GM21576 (cell line): ENCODE results near the gene PEBP1.
"Not testable (repeated sequence)": the region's sequence is repeated elsewhere in the genome, so short reads cannot be mapped to it uniquely, and the experiment has no call there.

Source experiments
- ATAC-seq: cut with Tn5 transposase; IDR thresholded peaks from one replicate; pipeline ENCODE4 v1.9.1; 2021; ENCODE audit warnings: mild to moderate bottlenecking, moderate library complexity; ENCODE audit not compliant: unreplicated experiment

The PEBP1 gene

GRCh38 chr12:118129436-118129835 is 6.5 kb upstream of the PEBP1 start:
- not testable (repeated sequence) for ATAC-seq

DNA sequence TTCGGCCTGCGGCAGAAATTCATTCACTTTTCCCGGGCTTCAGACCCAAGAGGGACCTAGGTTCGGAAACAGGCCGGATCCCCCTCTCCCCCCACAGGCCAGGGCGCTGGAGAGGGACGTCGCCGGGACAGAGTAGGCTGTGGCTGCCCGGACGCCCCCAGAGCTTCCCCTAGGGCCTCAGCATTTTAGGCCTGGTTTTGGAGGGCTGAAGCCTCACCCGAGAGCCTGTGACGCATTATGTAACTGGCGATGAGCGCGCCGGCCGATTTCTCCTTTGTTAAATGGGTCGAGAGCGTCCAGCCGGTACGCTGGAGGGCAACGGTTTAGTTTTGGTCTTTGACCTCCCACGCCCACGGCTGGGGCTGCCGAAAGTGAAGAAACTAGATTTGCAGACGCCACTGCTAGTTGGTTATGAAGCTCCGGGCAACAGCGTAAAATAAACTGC is 657 bp downstream of the PEBP1 start:
- ATAC-seq, result peak; percentile 25

DNA sequence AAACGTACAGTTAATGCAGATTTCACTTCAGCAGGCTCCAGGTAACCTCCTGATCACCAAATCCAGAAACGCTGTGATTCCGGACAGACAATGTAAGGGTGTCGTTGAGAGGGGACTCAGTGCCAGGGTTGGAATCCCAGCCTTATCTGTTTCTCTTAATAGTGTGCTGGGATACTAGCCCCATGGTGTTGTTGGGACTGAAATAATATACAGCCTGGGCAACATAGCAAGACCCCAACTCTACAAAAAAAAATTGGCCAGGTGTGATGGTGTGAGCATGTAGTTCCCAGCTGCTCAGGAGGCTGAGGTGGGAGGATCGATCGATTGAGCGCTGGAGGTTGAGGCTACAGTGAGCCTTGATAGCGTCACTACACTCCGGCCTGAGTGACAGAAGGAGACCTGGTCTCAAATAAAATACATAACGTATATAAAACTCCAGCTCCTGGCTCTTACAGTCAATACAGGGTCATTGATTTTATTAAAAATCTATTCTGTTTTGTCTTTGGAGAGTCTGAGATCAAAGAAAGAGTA is 1.3 kb downstream of the PEBP1 start:
- ATAC-seq, result no peak

- ATAC-seq, result no peak
Observed at GRCh38 chr12:118140825-118141224, 4.9 kb downstream of the PEBP1 start.

- ATAC-seq, result no peak
Observed at GRCh38 chr12:118144499-118144898, 8.6 kb downstream of the PEBP1 start.

GRCh38 chr12:118145113-118145797 is 9.3 kb downstream of the PEBP1 start:
- peak; percentile 56 for ATAC-seq

- no peak for ATAC-seq
Observed at GRCh38 chr12:118145798-118146156, 9.9 kb downstream of the PEBP1 start.

DNA sequence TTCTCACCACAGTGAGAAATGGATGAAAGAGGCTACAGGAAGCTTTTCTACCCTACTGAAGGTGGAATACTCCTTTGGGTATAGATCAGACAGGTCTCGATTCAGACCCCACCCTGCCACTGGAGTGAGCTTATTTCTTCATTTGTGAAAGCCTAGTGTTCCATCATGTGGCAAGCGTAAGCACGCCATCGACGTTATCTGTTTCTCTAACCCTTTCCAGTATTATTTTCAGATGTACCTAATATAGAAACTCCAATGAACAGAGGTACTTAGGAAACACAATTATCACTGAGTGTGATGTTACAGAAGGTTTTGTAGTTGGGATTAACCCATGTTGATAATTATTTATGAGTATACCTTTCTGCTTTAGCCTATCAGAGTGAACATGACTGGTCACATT is 12.4 kb downstream of the PEBP1 start:
- no peak for ATAC-seq

GRCh38 chr12:118150625-118151024 is 14.7 kb downstream of the PEBP1 start:
- no peak for ATAC-seq

DNA sequence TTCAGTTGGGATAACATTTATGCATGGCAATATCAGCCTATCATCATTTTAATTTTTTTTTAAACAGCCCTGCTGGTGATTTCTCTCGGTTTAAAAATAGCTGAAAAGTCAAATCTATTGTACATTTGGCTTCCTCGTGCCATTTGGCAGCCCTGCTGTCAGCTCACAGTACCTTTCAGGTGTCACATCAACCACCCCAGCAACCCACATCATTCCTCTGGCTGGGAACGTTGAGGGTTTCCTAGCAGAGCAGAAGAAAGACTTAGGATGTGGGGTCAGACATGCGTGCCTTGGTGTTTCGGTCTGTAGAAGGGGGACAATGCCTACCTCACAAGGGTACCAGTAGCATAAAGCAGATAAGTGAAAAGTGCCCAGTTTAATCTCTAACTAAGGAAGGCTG is 15.8 kb downstream of the PEBP1 start:
- no peak for ATAC-seq

GRCh38 chr12:118160536-118160935 is 24.6 kb downstream of the PEBP1 start:
- no peak for ATAC-seq

DNA sequence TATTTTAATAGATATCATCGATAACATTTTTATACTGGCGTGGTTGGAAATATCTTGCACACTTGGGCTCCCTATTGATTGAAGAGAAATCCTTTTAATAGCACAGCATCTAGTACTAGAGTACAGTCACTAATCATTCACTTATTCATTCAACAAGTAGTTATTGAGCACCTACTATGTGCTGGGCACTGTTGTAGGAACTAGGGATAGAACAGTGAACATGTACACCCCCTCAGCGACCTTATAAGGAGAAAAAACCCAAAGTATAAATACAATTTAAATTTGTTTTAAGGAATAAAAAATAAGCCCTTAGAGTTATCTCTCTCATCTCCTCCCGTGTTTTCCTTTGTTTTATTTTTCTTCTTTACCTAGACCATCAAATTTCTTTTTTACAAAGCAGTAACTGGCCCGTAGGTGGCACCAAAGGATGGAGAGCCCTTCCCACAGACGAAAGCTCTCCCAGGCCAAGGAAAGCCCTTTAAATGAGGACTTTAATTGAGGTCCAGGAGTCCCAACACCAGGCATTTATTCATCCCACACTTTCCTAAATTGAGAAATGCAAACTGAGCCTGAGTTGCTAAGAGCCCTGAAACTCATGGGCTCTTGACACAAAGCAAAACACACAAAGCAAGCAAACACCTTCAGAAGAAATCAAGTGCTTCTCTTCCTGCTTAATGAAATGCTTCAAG is 29.0 kb downstream of the PEBP1 start:
- no peak for ATAC-seq

- ATAC-seq, result peak; percentile 99
Observed at GRCh38 chr12:118166946-118167345, 31.0 kb downstream of the PEBP1 start.

DNA sequence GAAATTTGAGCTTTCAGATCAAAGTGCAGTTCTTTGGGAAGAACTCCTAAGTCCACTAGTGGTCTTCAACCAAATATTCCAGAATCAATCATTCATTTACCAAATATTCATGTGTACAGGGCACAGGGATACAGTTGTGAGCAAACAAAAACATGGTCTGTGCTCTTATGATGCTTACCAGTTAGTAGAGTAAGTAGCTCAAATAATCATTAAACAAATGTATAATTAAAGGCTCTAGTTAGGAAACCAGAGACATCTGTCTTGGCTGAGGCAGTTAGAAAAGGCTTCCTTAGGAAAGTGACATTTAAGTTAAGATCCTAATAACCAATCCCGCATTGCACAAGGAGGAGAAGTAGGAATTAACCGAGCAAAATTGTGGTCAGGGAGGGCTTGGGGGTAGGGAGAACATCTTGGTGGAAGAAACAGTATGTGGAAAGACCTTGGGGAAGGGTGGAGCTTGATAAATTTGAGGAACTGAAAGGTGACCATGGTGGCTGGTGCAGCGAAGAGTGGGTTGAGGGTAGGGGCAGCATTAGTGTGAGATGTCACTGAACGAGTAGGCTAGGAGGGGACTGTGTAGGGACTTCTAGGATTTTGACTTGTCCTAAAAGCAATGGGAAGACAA is 40.0 kb downstream of the PEBP1 start:
- peak; percentile 71 for ATAC-seq

- ATAC-seq, result no peak
Observed at GRCh38 chr12:118183155-118183554, 47.2 kb downstream of the PEBP1 start.

DNA sequence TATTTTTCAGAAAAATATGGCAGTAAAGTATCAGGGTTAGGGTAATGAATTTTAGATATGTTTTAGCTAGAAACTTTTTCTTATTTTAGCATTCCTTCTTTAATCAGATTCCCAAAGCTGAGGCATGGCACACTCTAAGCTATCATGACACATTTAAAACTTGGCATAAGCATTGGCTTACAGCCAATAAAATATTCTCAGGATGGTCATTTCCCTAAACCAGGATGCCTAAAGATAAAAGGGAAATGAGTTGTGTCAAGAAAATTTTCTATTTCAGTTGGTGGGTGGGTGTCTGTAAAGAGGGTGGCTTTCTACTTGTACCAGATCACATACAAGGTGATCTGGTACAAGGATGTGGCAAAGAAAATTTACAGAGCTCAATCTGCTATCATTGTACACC is 47.8 kb downstream of the PEBP1 start:
- no peak for ATAC-seq

DNA sequence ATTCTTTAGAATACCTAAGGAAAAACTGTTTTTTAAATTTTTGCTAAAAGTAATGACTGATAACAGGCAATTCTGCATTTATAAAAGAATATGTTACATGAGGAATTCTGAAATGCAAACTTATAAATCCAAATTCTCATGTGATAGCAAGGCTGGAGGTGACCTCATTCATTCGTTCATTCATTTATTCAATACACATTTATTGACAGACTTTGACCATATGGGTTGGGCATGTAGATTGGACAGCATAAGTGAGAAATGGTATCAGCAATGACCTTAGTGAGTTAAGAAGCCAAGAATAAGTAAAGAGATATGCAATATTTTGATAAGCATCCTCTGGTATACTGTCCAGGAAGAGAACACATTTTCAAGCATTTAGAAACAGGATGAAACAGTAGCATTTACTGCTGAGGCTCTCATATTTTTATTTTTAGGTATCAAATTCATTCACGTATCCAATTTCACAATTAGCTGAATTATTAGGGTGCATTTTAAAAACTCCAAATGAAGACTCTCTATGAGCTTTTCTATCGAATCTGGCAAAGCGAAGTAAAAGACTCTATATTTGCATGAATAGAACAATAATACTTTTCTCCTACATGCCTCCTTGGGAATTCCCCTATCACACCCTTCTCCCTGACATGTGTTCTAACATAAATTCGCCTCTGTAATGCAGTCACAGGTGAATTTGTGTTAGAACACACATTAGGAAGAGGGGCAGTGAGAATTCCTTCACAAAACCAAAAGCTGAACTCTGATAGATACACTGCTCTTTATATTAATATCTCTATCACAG is 49.9 kb downstream of the PEBP1 start:
- no peak for ATAC-seq

DNA sequence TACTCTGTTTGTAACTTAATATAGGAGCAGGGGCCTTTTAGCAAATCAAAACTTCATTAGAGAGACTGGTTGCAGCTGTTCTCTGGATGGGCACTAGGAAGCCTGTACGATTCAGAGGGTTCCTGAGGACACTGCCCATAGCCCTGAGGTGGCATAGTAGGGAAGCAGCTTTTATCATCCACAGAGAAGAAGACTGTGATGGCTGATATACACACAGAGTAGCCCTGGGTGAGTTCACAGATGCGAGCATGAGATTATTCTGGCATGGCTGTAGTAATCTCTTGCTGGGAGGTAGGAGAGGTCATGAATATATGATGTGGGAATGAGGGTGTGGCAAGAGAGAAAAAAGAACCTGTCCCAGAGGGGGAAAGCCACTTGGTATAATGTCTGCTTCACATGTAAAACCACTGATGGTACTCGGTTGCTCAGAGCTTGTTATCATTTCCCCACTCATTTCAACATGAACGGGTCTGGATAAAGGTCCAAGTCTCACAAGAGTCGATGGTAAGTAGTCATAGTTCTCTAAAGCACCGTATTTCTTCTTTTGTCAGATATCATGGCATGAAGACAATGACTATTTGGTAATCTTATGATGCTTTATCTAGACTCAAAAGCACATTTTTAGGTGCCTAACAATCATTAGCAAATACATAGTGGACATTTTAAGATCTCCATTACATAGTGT is 52.0 kb downstream of the PEBP1 start:
- no peak for ATAC-seq

DNA sequence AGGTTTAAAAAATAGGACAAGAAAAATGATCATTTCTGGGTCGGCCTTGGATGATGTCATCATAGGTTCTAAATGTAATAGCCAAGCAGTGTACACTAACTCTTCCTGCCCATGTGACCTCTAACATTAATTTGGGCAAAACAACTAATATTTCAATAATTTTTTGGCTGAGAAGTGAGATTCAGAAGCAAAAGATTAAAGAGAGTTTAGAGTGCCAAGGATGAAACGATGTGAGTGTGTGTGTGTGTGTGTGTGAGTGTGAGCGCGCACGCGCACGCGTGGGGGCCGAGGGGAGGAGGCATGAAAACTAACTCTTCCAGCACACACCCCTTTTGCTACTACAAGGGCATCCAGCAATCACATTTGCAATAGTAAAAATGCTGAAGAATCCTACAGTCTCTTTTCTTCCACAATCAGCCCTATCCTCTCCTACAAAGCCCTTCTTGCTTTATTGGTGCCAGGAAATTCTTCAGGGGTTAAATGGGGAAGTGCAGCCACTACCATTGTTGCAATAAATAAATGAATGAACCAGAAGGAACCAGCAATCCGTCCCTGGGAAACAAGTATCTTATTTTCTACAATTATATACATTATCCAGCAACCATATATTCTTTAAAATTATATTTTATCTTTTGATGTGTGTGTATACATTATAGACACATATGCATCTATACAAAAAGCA is 52.9 kb downstream of the PEBP1 start:
- ATAC-seq, result no peak

DNA sequence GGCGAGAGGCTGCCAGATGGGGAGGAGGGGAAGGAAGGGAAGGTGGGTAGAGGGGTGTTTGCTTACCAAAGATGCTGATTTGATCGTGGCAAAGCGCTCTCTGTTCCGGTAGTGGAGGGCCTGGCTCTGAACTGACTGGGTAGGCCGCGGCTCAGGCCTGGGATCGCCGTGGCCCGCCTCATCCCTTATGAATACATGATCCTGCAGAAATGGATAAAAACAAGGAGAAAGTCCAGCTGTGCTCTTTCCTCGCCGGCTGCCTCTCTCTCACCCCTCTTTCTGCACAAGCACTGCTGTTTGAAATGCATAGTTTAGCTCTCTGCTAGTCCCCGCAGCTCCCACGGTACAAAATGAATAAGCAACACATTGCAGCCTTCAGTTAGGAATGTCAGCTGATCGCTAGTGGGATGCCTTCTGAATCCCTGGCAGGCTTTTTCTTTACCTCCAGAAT is 53.8 kb downstream of the PEBP1 start:
- no peak for ATAC-seq
